ENCODE results near the gene CAPNS2. TPM values are rescaled to one million over a fixed set of nuclear protein-coding genes. Genes with fewer than 3 reads are reported as not detected.

CAPNS2 gene
- total RNA-seq, 4 donors from 2014 or later, result 0.32 to 1.2 (median 0.46) TPM; not detected in 1

- H3K4me3 ChIP-seq, result no peak overlapping the region
- H3K27me3 ChIP-seq, result no peaks in the 10 kb centered on the region
- peaks cover 0 to 8% (median 0%) of the 10 kb centered on the region in 4 donors for H3K4me1 ChIP-seq
- no peaks in the 10 kb centered on the region for H3K9me3 ChIP-seq
- no peaks in the 10 kb centered on the region for H3K36me3 ChIP-seq
- 60% methylated on average over 2 of the region's 2 CpGs for WGBS
- intact Hi-C loops (cut with DNase I), result no loop called here
- DNase-seq (ENCODE audit: extremely low spot score), result no peak
- H3K27ac ChIP-seq (replicated peaks in 1 of 4), result no peak overlapping the region
- TF ChIP-seq POLR2A (IDR thresholded peaks at IDR 0.05; ENCODE audit: low read depth) (no peak), POLR2AphosphoS5 (IDR thresholded peaks at IDR 0.05) (no peak), EP300 (IDR thresholded peaks at IDR 0.05) (no peak), CTCF (IDR thresholded peaks at IDR 0.05) (no peak)
Observed at GRCh38 chr16:55529018-55529417, 37.5 kb upstream of the CAPNS2 start.

- Histone ChIP-seq H3K9me3 (no peaks in the 10 kb centered on the region), H3K27me3 (no peaks in the 10 kb centered on the region), H3K36me3 (no peaks in the 10 kb centered on the region), H3K27ac (replicated peaks in 1 of 4) (no peak overlapping the region), H3K4me1 (peaks cover 0 to 8% (median 0%) of the 10 kb centered on the region in 4 donors), H3K4me3 (no peak overlapping the region)
- intact Hi-C loops (cut with DNase I), result no loop called here
- no peak for DNase-seq (ENCODE audit: extremely low spot score)
- TF ChIP-seq POLR2AphosphoS5 (IDR thresholded peaks at IDR 0.05) (no peak), POLR2A (IDR thresholded peaks at IDR 0.05; ENCODE audit: low read depth) (no peak), CTCF (IDR thresholded peaks at IDR 0.05) (no peak), EP300 (IDR thresholded peaks at IDR 0.05) (no peak)
- WGBS, result 100% methylated on average over 1 of the region's 1 CpG
Observed at GRCh38 chr16:55530316-55530856, 36.1 kb upstream of the CAPNS2 start.

GRCh38 chr16:55532227-55532626 is 34.3 kb upstream of the CAPNS2 start:
- 90% methylated on average over 1 of the region's 1 CpG for WGBS
- no peak overlapping the region for H3K4me3 ChIP-seq
- H3K27me3 ChIP-seq, result no peaks in the 10 kb centered on the region
- no peak overlapping the region for H3K27ac ChIP-seq (replicated peaks in 1 of 4)
- H3K4me1 ChIP-seq, result no peaks in the 10 kb centered on the region
- H3K36me3 ChIP-seq, result no peaks in the 10 kb centered on the region
- no peak for DNase-seq (ENCODE audit: extremely low spot score)
- intact Hi-C loops (cut with DNase I), result no loop called here
- no peaks in the 10 kb centered on the region for H3K9me3 ChIP-seq
- no peak for TF ChIP-seq EP300 (IDR thresholded peaks at IDR 0.05)
- TF ChIP-seq CTCF (IDR thresholded peaks at IDR 0.05), result no peak
- TF ChIP-seq POLR2AphosphoS5 (IDR thresholded peaks at IDR 0.05), result no peak
- no peak for TF ChIP-seq POLR2A (IDR thresholded peaks at IDR 0.05; ENCODE audit: low read depth)

GRCh38 chr16:55534756-55535155 is 31.7 kb upstream of the CAPNS2 start:
- WGBS, result 79% methylated on average over 2 of the region's 2 CpGs
- H3K27ac ChIP-seq (replicated peaks in 1 of 4), result no peak overlapping the region
- no peaks in the 10 kb centered on the region for H3K27me3 ChIP-seq
- H3K36me3 ChIP-seq, result no peaks in the 10 kb centered on the region
- TF ChIP-seq POLR2AphosphoS5 (IDR thresholded peaks at IDR 0.05) (no peak), CTCF (IDR thresholded peaks at IDR 0.05) (no peak)
- H3K4me1 ChIP-seq, result no peaks in the 10 kb centered on the region
- DNase-seq (ENCODE audit: extremely low spot score), result no peak
- H3K9me3 ChIP-seq, result no peaks in the 10 kb centered on the region
- H3K4me3 ChIP-seq, result no peak overlapping the region
- intact Hi-C loops (cut with DNase I), result no loop called here

GRCh38 chr16:55539049-55539448 is 27.4 kb upstream of the CAPNS2 start:
- 51% methylated on average over 5 of the region's 5 CpGs for WGBS
- peak overlapping the region in 1 of 4 donors; percentile 13 for H3K27ac ChIP-seq (replicated peaks in 1 of 4)
- H3K27me3 ChIP-seq, result no peaks in the 10 kb centered on the region
- H3K4me1 ChIP-seq, result peaks cover 0 to 5% (median 0%) of the 10 kb centered on the region in 4 donors
- no peak for TF ChIP-seq CTCF (IDR thresholded peaks at IDR 0.05)
- H3K9me3 ChIP-seq, result no peaks in the 10 kb centered on the region
- intact Hi-C loops (cut with DNase I), result no loop called here
- no peak overlapping the region for H3K4me3 ChIP-seq
- DNase-seq (ENCODE audit: extremely low spot score), result no peak
- H3K36me3 ChIP-seq, result no peaks in the 10 kb centered on the region

Measured in esophagus muscularis mucosa (tissue), 4 donors.